K562 (cell line): ENCODE results near the gene SLC9A2. TPM values are rescaled to one million over a fixed set of nuclear protein-coding genes. Genes with fewer than 3 reads are reported as not detected.

Experiments used
- ARID3B ChIP-seq: fragments of 250-450 bp; sonication (Bioruptor Pico); IDR thresholded peaks from 2 replicates; pipeline ENCODE4 v1.4.0; 2020; ENCODE audit warnings: borderline replicate concordance
- COPS2 ChIP-seq: fragments of 450-650 bp; conservative IDR thresholded peaks from 2 replicates; pipeline ENCODE4 v1.6.1; 2016; ENCODE audit warnings: mild to moderate bottlenecking, moderate library complexity
- DMBX1 ChIP-seq: fragments of 250-450 bp; sonication (Bioruptor Pico); IDR thresholded peaks from 2 replicates; pipeline ENCODE4 v1.8.0; 2022; ENCODE audit warnings: inconsistent platforms, mild to moderate bottlenecking, moderate library complexity, borderline replicate concordance
- E2F6 ChIP-seq, 2 experiments: IDR thresholded peaks; 2 replicates each; pipeline ENCODE4 v1.6.1; 2011; ENCODE audit warnings: borderline replicate concordance in 1 of 2, control low read depth in 1 of 2, low read depth in 1 of 2, low read length in 1 of 2, mild to moderate bottlenecking in 1 of 2, mixed read lengths in 1 of 2, moderate library complexity in 1 of 2; ENCODE audit not compliant: insufficient read depth in 1 of 2, insufficient read length in 1 of 2, poor library complexity in 1 of 2, severe bottlenecking in 1 of 2; ENCODE audit errors: extremely low read depth in 1 of 2
- ERF ChIP-seq: fragments of 450-650 bp; formaldehyde crosslinking; IDR thresholded peaks from 2 replicates; pipeline ENCODE4 v1.4.0; 2020; ENCODE audit warnings: mild to moderate bottlenecking, mixed read lengths
- FOXA3 ChIP-seq, 2 experiments: fragments of 450-650 bp in 1 of 2; sonication (generic) in 1 of 2; formaldehyde crosslinking; IDR thresholded peaks in 1 of 2; conservative IDR thresholded peaks in 1 of 2; 2 replicates each; pipeline versions ENCODE4 v1.4.0 to v1.8.0; 2020 to 2022; ENCODE audit warnings: mild to moderate bottlenecking in 2 of 2, missing genetic modification reagents in 1 of 2
- HDAC6 ChIP-seq: IDR thresholded peaks from 2 replicates; pipeline ENCODE4 v1.6.1; 2012; ENCODE audit warnings: low read depth, mild to moderate bottlenecking, control low read depth, inconsistent platforms, low read length, moderate library complexity
- MCM7 ChIP-seq, 2 experiments: fragments of 450-650 bp; IDR thresholded peaks; 2 replicates each; pipeline ENCODE4 v1.6.1; 2016 to 2018
- PTRF ChIP-seq: fragments of 450-650 bp; IDR thresholded peaks from 2 replicates; pipeline ENCODE4 v1.6.1; 2016; ENCODE audit warnings: mild to moderate bottlenecking, missing genetic modification characterization, missing compliant biosample characterization
- RFX5 ChIP-seq: IDR thresholded peaks from 2 replicates; pipeline ENCODE4 v1.6.1; 2011; ENCODE audit warnings: low read depth, mild to moderate bottlenecking, improper control_type of control experiment, low read length
- SMARCE1 ChIP-seq: fragments of 450-650 bp; IDR thresholded peaks from 2 replicates; pipeline ENCODE4 v1.7.1; 2016; ENCODE audit warnings: mild to moderate bottlenecking
- STAT5A ChIP-seq: IDR thresholded peaks from 2 replicates; pipeline ENCODE4 v1.6.1; 2012; ENCODE audit warnings: low read length, inconsistent platforms, borderline replicate concordance
- TCF7 ChIP-seq: sonication (generic); IDR thresholded peaks from 2 replicates; pipeline ENCODE4 v1.6.1; 2016; ENCODE audit warnings: antibody characterized with exemption, borderline replicate concordance
- XRCC3 ChIP-seq: fragments of 450-650 bp; IDR thresholded peaks from 2 replicates; pipeline ENCODE4 v1.6.1; 2017; ENCODE audit warnings: mild to moderate bottlenecking, moderate library complexity
- ZNF184 ChIP-seq: sonication (generic); formaldehyde crosslinking; IDR thresholded peaks from 2 replicates; pipeline ENCODE4 v1.5.0; 2020; ENCODE audit warnings: missing genetic modification reagents
- polyA plus RNA-seq, 8 experiments: library from polyadenylated mRNA; depleted of rRNA in 4 of 8; stranded (reverse) in 5 of 8; unstranded in 3 of 8; fragments of >200 nt; fragmentation: Nextera tagmentation in 2 of 8; fragmentation: Illumina TruSeq in 1 of 8; extraction: Ambion mirVana in 2 of 8; extraction: Trizol in 1 of 8; gene quantifications; 2 replicates each; pipeline versions ENCODE4 v1.2.1 to v1.2.3, GENCODE V29; 2011 to 2014; ENCODE audit warnings: inconsistent platforms in 1 of 8, missing spikeins in 1 of 8
- total RNA-seq, 7 experiments: library from RNA; depleted of rRNA in 6 of 7; stranded (reverse); fragments of >200 nt in 6 of 7; fragmentation: Illumina TruSeq in 2 of 7; extraction: Trizol in 2 of 7; gene quantifications; 2 replicates each; pipeline versions ENCODE4 v1.2.1 to v1.2.3, GENCODE V29; 2011 to 2021; ENCODE audit warnings: low replicate concordance in 1 of 7

The SLC9A2 gene
- total and polyA plus RNA-seq, 9 of the 15 experiments (the other 6 are each of a cell fraction or from before 2014, with no cell fraction given) = 0.45 to 3.3 (median 1.6) TPM

GRCh38 chr2:102619414-102620319, at the start of gene SLC9A2 (continued):
- no peak for TF ChIP-seq ARID3B
- 0 out of 4 replicates have a peak, but pooled peaks of 1 of the 2 experiments have one; percentile 4 for TF ChIP-seq FOXA3 (CRISPR knock-in tag; conservative IDR thresholded peaks at IDR 0.05 in 1 of 2, IDR thresholded peaks at IDR 0.05 in 1 of 2)
- TF ChIP-seq TCF7 = no peak
- no peak for TF ChIP-seq PTRF (tag)
- no peak for TF ChIP-seq XRCC3
- no peak for TF ChIP-seq STAT5A
- TF ChIP-seq E2F6 (IDR thresholded peaks at IDR 0.05; ENCODE audit: borderline replicate concordance in 1 of 2, extremely low read depth in 1 of 2, insufficient read depth in 1 of 2, insufficient read length in 1 of 2, low read depth in 1 of 2, low read length in 1 of 2, poor library complexity in 1 of 2, severe bottlenecking in 1 of 2) = peak; percentile 19 to 70
- TF ChIP-seq ERF (CRISPR knock-in tag) = no peak
- no peak for TF ChIP-seq COPS2
- TF ChIP-seq ZNF184 = no peak
- no peak for TF ChIP-seq DMBX1 (CRISPR knock-in tag)
- TF ChIP-seq RFX5 = no peak
- no peak for TF ChIP-seq MCM7 (IDR thresholded peaks at IDR 0.05)
- TF ChIP-seq SMARCE1 = no peak
- no peak for TF ChIP-seq HDAC6
